LHCN-M2 (cell line): ENCODE results near the gene KLRC3. TPM values are rescaled to one million over a fixed set of nuclear protein-coding genes. Genes with fewer than 3 reads are reported as not detected.
"Not testable (repeated sequence)": the region's sequence is repeated elsewhere in the genome, so short reads cannot be mapped to it uniquely, and the experiment has no call there.

Experiments used
- DNase-seq: peaks from one replicate; pipeline ENCODE4 v3.0.0-alpha.2; 2012; ENCODE audit warnings: low read depth
- total RNA-seq: library from RNA; depleted of rRNA; stranded (reverse); fragments of >200 nt; gene quantifications from 2 replicates; pipeline ENCODE4 v1.2.3, GENCODE V29; 2014; rRNA removed

KLRC3 gene
- total RNA-seq, 1 experiment from 2014 or later: 0.63 TPM

- no peak for DNase-seq
Measured at GRCh38 chr12:10369557-10370415, 50.6 kb downstream of the KLRC3 start.

- no peak for DNase-seq
Measured at GRCh38 chr12:10368206-10369171, 51.9 kb downstream of the KLRC3 start.

- DNase-seq: not testable (repeated sequence)
Measured at GRCh38 chr12:10367714-10368113, 52.7 kb downstream of the KLRC3 start.

GRCh38 chr12:10366875-10367274 is 53.5 kb downstream of the KLRC3 start:
- peak; percentile 80 for DNase-seq

DNA sequence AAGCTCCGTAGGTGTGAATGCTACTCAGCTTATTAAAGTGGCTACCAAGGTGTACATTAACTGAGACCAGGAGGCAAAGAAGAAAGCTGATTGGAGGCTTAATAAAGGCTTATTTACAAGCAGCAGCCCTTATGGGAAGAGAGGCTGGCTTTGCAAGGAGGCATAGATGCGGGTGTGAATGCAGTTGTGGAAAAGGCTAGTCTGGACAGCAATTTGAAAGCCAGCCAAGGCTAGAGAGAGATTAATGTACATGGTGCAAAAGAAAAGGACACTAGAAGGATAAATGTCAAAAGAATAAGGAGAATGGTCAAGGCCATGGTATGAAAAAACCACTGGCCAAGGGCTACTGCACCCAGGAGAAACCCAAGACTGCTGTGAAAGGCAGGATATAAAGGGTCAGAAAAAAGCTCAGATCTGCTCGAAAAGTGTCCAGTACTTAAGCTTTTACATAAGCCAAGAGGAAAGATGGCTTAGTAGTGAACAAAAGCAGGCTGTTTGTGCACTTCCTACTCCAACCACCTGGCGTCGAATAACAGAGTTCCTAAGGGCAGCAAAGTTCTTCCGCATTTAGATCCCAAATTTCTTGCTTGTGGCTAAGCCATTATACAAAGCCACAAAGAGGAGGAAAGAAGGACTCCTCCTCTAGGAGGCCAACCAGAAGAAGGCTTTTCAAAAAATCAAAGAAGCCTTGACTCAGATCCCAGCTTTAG is 54.5 kb downstream of the KLRC3 start:
- peak; percentile 75 for DNase-seq

DNA sequence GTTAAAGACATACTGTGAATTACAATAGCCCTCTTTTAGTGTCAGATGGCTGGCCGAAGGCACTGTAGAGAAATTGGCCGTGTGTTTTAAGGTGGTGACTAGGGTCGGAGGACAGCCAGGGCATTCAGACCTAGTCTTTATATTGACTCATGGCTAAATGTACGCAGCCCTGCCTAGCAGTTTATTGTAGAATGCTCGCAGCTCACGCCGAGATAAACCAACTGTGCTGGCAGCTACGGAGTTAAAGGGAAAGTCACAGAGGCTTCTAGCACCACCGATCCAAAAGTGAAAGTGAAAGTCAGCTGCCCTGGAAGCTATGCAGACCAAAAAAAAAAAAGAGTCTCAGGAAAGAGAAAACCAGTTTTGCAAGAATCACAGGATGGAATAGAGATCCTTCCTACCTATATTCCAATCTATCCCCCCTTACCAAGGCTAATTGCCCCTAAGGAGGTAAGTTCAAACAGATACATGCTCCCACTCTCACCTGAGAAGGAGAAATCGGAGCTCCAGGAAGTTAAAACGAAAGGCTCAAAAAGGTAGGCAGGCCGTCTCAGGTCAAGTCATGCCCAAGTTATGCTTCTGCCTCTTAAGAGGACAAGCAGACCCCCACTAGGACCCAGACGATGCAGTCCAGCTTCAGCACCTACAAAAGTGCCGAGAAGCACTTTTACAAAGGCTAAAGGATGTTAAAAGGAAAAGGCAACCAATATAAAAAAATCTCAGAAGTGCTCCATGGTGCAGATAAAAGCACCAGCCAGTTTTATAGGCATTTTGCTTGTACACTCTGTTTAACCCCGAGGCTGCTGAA is 55.4 kb downstream of the KLRC3 start:
- peak; percentile 90 for DNase-seq

DNA sequence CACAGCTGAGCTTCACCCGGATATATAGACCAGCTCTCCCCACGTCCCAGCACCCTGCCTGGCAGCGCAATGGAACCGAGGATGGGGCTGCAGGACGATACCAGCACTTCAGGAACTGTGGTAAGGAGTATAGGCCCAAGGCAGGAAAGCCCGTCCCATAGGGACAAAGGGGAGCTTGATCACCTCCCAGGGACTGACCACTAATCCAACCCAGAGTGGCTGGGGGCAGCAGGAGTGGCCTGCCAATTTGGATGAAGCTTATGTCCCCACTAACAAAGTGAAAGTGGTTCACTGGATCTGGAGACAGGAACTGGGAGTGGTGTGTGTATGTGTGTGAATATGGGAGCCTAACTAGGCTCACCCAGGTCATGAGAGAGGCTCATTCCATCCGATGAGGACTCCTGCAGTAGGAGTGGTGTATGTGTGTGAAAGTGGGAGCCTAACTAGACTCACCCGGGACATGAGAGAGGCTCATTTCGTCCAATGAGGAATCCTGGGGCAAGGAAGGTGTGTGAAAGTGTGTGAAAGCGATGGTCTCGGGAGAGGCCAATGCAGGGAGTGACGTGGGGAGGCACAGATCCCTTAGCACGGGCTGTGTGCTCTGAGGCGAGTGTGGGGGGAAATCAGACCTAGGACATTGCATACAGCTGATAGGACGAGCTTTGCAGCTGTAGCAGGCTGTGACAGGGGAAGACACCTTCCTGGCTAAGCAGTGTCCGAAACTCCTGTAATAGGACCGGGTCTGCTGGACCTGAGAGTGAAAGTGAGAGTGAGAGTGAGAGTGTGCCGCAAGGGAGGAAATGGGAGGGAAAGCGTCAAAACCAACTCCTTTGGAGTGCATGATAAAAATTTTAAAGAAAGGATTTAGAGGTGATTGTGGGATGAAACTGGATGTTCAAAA is 56.2 kb downstream of the KLRC3 start:
- peak; percentile 76 for DNase-seq

- DNase-seq: no peak
Measured at GRCh38 chr12:10363658-10363913, 56.8 kb downstream of the KLRC3 start.

GRCh38 chr12:10362828-10363657 is 57.4 kb downstream of the KLRC3 start:
- DNase-seq: peak; percentile 36

- no peak for DNase-seq
Measured at GRCh38 chr12:10362325-10362724, 58.1 kb downstream of the KLRC3 start.

Other genes with a start within 250 kb of the KLRC3 start
- gene OLR1, start 248.5 kb downstream of the KLRC3 start, total RNA-seq: not detected in 2 replicates
- gene TMEM52B, start 241.6 kb downstream of the KLRC3 start, total RNA-seq: not detected in 2 replicates
- gene GABARAPL1, start 207.7 kb downstream of the KLRC3 start, total RNA-seq: 9.6 and 11.7 TPM in 2 replicates
- gene KLRD1, start 112.7 kb downstream of the KLRC3 start, total RNA-seq: not detected in 2 replicates
- 0.26 and 0.40 TPM in 2 replicates for gene KLRK1, start 30.6 kb downstream of the KLRC3 start, total RNA-seq
- not detected in 2 replicates for gene KLRC4, start 10.8 kb downstream of the KLRC3 start, total RNA-seq
- gene KLRC2, start 15.4 kb upstream of the KLRC3 start, total RNA-seq: 0.96 and 2.0 TPM in 2 replicates
- not detected in 2 replicates for gene KLRC1, start 32.8 kb upstream of the KLRC3 start, total RNA-seq
- gene EIF2S3B, start 85.3 kb upstream of the KLRC3 start, total RNA-seq: 0.32 and 0.34 TPM in 2 replicates
- gene MAGOHB, start 193.0 kb upstream of the KLRC3 start, total RNA-seq: 34.2 and 47.0 TPM in 2 replicates